ENCODE data around the gene ENTPD5.
"Not testable (repeated sequence)": the region's sequence is repeated elsewhere in the genome, so short reads cannot be mapped to it uniquely, and the experiment has no call there.

ENTPD5 gene

DNA sequence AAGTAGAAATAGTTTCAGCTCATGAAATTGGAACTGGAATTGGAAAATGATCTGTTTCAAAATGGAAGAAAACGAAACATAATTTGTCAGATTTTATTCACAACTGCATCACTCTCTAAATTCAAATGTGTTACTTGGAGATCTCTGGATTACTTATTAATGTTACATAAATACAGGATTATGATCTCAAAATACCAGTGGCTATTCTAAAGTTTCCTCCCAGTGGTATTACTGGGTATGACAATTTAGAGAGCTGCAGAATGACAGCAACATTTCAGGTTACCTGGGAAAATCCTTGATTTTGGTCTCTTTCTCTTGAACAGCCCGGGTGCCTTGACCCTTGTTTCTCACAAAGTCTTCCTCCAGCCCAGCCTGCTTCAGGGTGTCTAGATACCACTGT, 83.4 kb downstream of the ENTPD5 start:
- H3K9me2 ChIP-seq (replicated peaks; ENCODE audit: low read depth, low read length), result no peaks in the 10 kb centered on the region
- H3K4me1 ChIP-seq (ENCODE audit: insufficient read depth, low read length, poor library complexity, severe bottlenecking), result no peaks in the 10 kb centered on the region
- H3K27me3 ChIP-seq (ENCODE audit: insufficient read depth, low read length, poor library complexity, severe bottlenecking), result no peaks in the 10 kb centered on the region
- H3K4me2 ChIP-seq (ENCODE audit: low read depth, low read length, poor library complexity, severe bottlenecking), result no peak overlapping the region
- peaks cover 37% of the 10 kb centered on the region; the same call in 1 of the 2 replicates for H3K36me3 ChIP-seq (ENCODE audit: insufficient read depth, low read length)
- H3K9me3 ChIP-seq (ENCODE audit: insufficient read depth, low read depth, low read length), result no peaks in the 10 kb centered on the region
- no peaks in the 10 kb centered on the region for H3K79me2 ChIP-seq (ENCODE audit: insufficient read depth, low read length)
- H4K20me1 ChIP-seq (ENCODE audit: insufficient read depth, low read length, poor library complexity, severe bottlenecking), result no peaks in the 10 kb centered on the region
- no peaks in the 10 kb centered on the region for H3F3A ChIP-seq (ENCODE audit: low read depth)
- H2AFZ ChIP-seq (ENCODE audit: low read length), result no peak overlapping the region
- H3K9ac ChIP-seq (ENCODE audit: low read depth, low read length, poor library complexity, severe bottlenecking), result no peak overlapping the region
- no peak for TF ChIP-seq EZH2phosphoT487 (IDR thresholded peaks at IDR 0.05; ENCODE audit: borderline replicate concordance)
- TF ChIP-seq, protein P1, sequence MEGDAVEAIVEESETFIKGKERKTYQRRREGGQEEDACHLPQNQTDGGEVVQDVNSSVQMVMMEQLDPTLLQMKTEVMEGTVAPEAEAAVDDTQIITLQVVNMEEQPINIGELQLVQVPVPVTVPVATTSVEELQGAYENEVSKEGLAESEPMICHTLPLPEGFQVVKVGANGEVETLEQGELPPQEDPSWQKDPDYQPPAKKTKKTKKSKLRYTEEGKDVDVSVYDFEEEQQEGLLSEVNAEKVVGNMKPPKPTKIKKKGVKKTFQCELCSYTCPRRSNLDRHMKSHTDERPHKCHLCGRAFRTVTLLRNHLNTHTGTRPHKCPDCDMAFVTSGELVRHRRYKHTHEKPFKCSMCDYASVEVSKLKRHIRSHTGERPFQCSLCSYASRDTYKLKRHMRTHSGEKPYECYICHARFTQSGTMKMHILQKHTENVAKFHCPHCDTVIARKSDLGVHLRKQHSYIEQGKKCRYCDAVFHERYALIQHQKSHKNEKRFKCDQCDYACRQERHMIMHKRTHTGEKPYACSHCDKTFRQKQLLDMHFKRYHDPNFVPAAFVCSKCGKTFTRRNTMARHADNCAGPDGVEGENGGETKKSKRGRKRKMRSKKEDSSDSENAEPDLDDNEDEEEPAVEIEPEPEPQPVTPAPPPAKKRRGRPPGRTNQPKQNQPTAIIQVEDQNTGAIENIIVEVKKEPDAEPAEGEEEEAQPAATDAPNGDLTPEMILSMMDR (conservative IDR thresholded peaks at IDR 0.05; ENCODE audit: low read length), result peak; percentile 44; the same call in 1 of the 2 replicates
- H3K4me3 ChIP-seq (ENCODE audit: low read length, poor library complexity, severe bottlenecking), result no peak overlapping the region

DNA sequence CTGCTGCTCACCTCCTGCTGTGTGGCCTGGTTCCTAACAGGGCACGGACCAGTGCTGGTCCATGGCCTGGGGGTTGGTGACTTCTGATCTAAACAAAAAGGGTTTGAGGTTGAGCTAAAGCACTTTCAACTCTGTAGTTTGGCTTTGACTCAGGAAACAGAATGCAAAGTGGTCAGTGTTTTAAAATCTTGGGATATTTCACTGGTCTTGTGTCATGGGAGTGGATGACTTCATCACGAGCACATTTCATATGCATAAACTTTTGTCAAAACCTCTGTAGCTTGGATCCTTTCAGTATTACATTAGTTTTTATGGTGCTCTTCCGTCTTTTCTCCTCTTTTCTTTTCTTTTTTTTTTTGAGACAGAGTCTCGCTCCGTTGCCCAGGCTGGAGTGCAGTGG, 94.8 kb downstream of the ENTPD5 start:
- no peaks in the 10 kb centered on the region for H3K27me3 ChIP-seq (ENCODE audit: insufficient read depth, low read length, poor library complexity, severe bottlenecking)
- H3K4me3 ChIP-seq (ENCODE audit: low read length, poor library complexity, severe bottlenecking), result no peak overlapping the region
- H3K9me3 ChIP-seq (ENCODE audit: insufficient read depth, low read depth, low read length), result no peaks in the 10 kb centered on the region
- no peak overlapping the region for H3K9ac ChIP-seq (ENCODE audit: low read depth, low read length, poor library complexity, severe bottlenecking)
- H3F3A ChIP-seq (ENCODE audit: low read depth), result no peaks in the 10 kb centered on the region
- no peaks in the 10 kb centered on the region for H3K9me2 ChIP-seq (replicated peaks; ENCODE audit: low read depth, low read length)
- H3K36me3 ChIP-seq (ENCODE audit: insufficient read depth, low read length), result peaks cover 96% of the 10 kb centered on the region
- H4K20me1 ChIP-seq (ENCODE audit: insufficient read depth, low read length, poor library complexity, severe bottlenecking), result peaks cover 3% of the 10 kb centered on the region
- no peak overlapping the region for H3K4me2 ChIP-seq (ENCODE audit: low read depth, low read length, poor library complexity, severe bottlenecking)
- H2AFZ ChIP-seq (ENCODE audit: low read length), result no peak overlapping the region
- H3K79me2 ChIP-seq (ENCODE audit: insufficient read depth, low read length), result no peaks in the 10 kb centered on the region
- TF ChIP-seq, protein P1 (conservative IDR thresholded peaks at IDR 0.05; ENCODE audit: low read length), result no peak
- TF ChIP-seq EZH2phosphoT487 (IDR thresholded peaks at IDR 0.05; ENCODE audit: borderline replicate concordance), result no peak
- H3K4me1 ChIP-seq (ENCODE audit: insufficient read depth, low read length, poor library complexity, severe bottlenecking), result no peaks in the 10 kb centered on the region

- not testable (repeated sequence) for H3K9ac ChIP-seq (ENCODE audit: low read depth, low read length, poor library complexity, severe bottlenecking); H3K9me3 ChIP-seq (ENCODE audit: insufficient read depth, low read depth, low read length); H3K4me3 ChIP-seq (ENCODE audit: low read length, poor library complexity, severe bottlenecking); H3K27me3 ChIP-seq (ENCODE audit: insufficient read depth, low read length, poor library complexity, severe bottlenecking); H3F3A ChIP-seq (ENCODE audit: low read depth); H3K4me1 ChIP-seq (ENCODE audit: insufficient read depth, low read length, poor library complexity, severe bottlenecking); H4K20me1 ChIP-seq (ENCODE audit: insufficient read depth, low read length, poor library complexity, severe bottlenecking); H2AFZ ChIP-seq (ENCODE audit: low read length); H3K79me2 ChIP-seq (ENCODE audit: insufficient read depth, low read length); H3K4me2 ChIP-seq (ENCODE audit: low read depth, low read length, poor library complexity, severe bottlenecking); H3K9me2 ChIP-seq (replicated peaks; ENCODE audit: low read depth, low read length)
- peaks cover 70% of the 10 kb centered on the region for H3K36me3 ChIP-seq (ENCODE audit: insufficient read depth, low read length)
Measured at GRCh38 chr14:73919457-73919856, 99.6 kb downstream of the ENTPD5 start.

- Histone ChIP-seq H3K4me2 (ENCODE audit: low read depth, low read length, poor library complexity, severe bottlenecking) (no peak overlapping the region), H3K79me2 (ENCODE audit: insufficient read depth, low read length) (peaks cover 10% of the 10 kb centered on the region; the same call in 1 of the 2 replicates), H4K20me1 (ENCODE audit: insufficient read depth, low read length, poor library complexity, severe bottlenecking) (peaks cover 3% of the 10 kb centered on the region), H3K9ac (ENCODE audit: low read depth, low read length, poor library complexity, severe bottlenecking) (no peak overlapping the region), H3F3A (ENCODE audit: low read depth) (no peaks in the 10 kb centered on the region), H3K9me2 (replicated peaks; ENCODE audit: low read depth, low read length) (no peaks in the 10 kb centered on the region), H3K4me3 (ENCODE audit: low read length, poor library complexity, severe bottlenecking) (no peak overlapping the region), H3K36me3 (ENCODE audit: insufficient read depth, low read length) (peaks cover 64% of the 10 kb centered on the region), H3K27me3 (ENCODE audit: insufficient read depth, low read length, poor library complexity, severe bottlenecking) (no peaks in the 10 kb centered on the region), H2AFZ (ENCODE audit: low read length) (no peak overlapping the region), H3K4me1 (ENCODE audit: insufficient read depth, low read length, poor library complexity, severe bottlenecking) (no peaks in the 10 kb centered on the region), H3K9me3 (ENCODE audit: insufficient read depth, low read depth, low read length) (no peaks in the 10 kb centered on the region)
- TF ChIP-seq, protein P1 (conservative IDR thresholded peaks at IDR 0.05; ENCODE audit: low read length), result no peak
- no peak for TF ChIP-seq EZH2phosphoT487 (IDR thresholded peaks at IDR 0.05; ENCODE audit: borderline replicate concordance)
Measured at GRCh38 chr14:73916324-73916723, 102.8 kb downstream of the ENTPD5 start.
